GM21528 (cell line): Measurements from ENCODE around the gene HS3ST3A1.

ENCODE experiments used
- ATAC-seq: cut with Tn5 transposase; IDR thresholded peaks from one replicate; pipeline ENCODE4 v1.9.1; 2021; ENCODE audit warnings: mild to moderate bottlenecking, moderate library complexity; ENCODE audit not compliant: unreplicated experiment, low FRiP score

The HS3ST3A1 gene

GRCh38 chr17:13601776-13602551 is at the start of gene HS3ST3A1:
Gene HS3ST3A1, minus strand, starts transcription at chr17:13601929. Its CDS starts 800 bp downstream, at chr17:13601129.
- no peak for ATAC-seq

- no peak for ATAC-seq
Observed at GRCh38 chr17:13650096-13650675, 48.5 kb upstream of the HS3ST3A1 start.

GRCh38 chr17:13647543-13648021 is 45.9 kb upstream of the HS3ST3A1 start:
- ATAC-seq = no peak

- no peak for ATAC-seq
Observed at GRCh38 chr17:13646969-13647542, 45.3 kb upstream of the HS3ST3A1 start.

GRCh38 chr17:13646411-13646810 is 44.7 kb upstream of the HS3ST3A1 start:
- ATAC-seq = no peak

- no peak for ATAC-seq
Observed at GRCh38 chr17:13643180-13643579, 41.5 kb upstream of the HS3ST3A1 start.

- no peak for ATAC-seq
Observed at GRCh38 chr17:13642188-13642587, 40.5 kb upstream of the HS3ST3A1 start.

GRCh38 chr17:13640551-13640950 is 38.8 kb upstream of the HS3ST3A1 start:
- no peak for ATAC-seq

GRCh38 chr17:13638855-13639458 is 37.2 kb upstream of the HS3ST3A1 start:
- ATAC-seq = no peak

- ATAC-seq = no peak
Observed at GRCh38 chr17:13636951-13637350, 35.2 kb upstream of the HS3ST3A1 start.

- ATAC-seq = no peak
Observed at GRCh38 chr17:13635951-13636350, 34.2 kb upstream of the HS3ST3A1 start.

- ATAC-seq = no peak
Observed at GRCh38 chr17:13634021-13634420, 32.3 kb upstream of the HS3ST3A1 start.

- ATAC-seq = no peak
Observed at GRCh38 chr17:13631529-13631928, 29.8 kb upstream of the HS3ST3A1 start.

GRCh38 chr17:13626703-13627102 is 25.0 kb upstream of the HS3ST3A1 start:
- ATAC-seq = no peak

GRCh38 chr17:13619462-13619861 is 17.7 kb upstream of the HS3ST3A1 start:
- ATAC-seq = no peak

- ATAC-seq = no peak
Observed at GRCh38 chr17:13616031-13616430, 14.3 kb upstream of the HS3ST3A1 start.

GRCh38 chr17:13609941-13610340 is 8.2 kb upstream of the HS3ST3A1 start:
- no peak for ATAC-seq

GRCh38 chr17:13601322-13601775 is 380 bp downstream of the HS3ST3A1 start:
- ATAC-seq = no peak

GRCh38 chr17:13600475-13601321 is 1.0 kb downstream of the HS3ST3A1 start:
- no peak for ATAC-seq

GRCh38 chr17:13599864-13600263 is 1.9 kb downstream of the HS3ST3A1 start:
- ATAC-seq = no peak
